ENCODE measurements around the gene HLTF.
A peak's percentile ranks its signal among the peaks of the same experiment; 100 is the strongest.

Gene HLTF

DNA sequence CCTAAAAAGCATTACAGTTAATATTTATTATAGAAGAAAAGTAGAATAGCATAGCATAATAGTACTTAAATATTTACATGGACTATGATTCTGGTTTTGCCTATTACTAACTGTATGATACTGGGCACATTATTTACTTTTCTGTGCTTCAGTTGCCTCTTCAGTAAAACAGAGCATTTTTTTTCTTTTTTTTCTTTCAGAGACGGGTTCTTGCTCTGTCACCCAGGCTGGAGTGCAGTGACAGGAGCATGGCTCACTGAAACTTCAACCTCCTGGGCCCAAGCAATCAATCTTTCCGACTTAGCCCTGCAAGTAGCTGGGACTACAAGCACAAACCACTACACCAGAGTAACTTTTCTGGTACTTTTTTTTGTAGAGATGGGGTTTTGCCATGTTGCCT is 48.0 kb downstream of the HLTF start:
- Histone ChIP-seq H3K36me3 (ENCODE audit: insufficient read depth, low read depth, low read length) (peaks cover 86% of the 10 kb centered on the region), H3K4me3 (ENCODE audit: low read length) (no peak overlapping the region), H3K27me3 (ENCODE audit: insufficient read depth, low read length) (no peaks in the 10 kb centered on the region), H3K9ac (ENCODE audit: low read depth, low read length) (no peak overlapping the region), H3K27ac (ENCODE audit: low read length) (no peak overlapping the region), H3K4me1 (ENCODE audit: insufficient read depth, low read length) (no peaks in the 10 kb centered on the region), H3K9me3 (ENCODE audit: insufficient read depth, low read depth, low read length) (no peaks in the 10 kb centered on the region)

DNA sequence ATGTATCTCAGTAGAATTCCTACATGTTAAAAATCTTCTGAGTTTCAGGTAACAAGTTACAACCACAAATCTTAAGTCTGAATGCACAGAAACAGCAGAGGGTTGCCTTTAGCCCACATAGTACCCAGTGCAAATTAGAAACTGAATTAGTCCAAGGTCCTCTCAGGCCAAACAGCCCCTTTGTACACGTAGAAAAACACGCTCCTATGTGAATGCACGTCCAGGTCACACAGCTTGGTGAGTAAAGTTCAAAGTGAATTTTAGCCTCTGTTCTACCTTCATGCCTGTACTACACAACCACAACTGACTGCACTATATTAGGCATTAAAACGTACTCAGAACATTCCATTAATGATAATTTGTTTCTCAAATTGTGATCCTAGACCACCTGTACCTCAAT is 48.6 kb downstream of the HLTF start:
- Histone ChIP-seq H3K27ac (ENCODE audit: low read length) (no peak overlapping the region), H3K27me3 (ENCODE audit: insufficient read depth, low read length) (no peaks in the 10 kb centered on the region), H3K4me3 (ENCODE audit: low read length) (no peak overlapping the region), H3K9ac (ENCODE audit: low read depth, low read length) (no peak overlapping the region), H3K9me3 (ENCODE audit: insufficient read depth, low read depth, low read length) (no peaks in the 10 kb centered on the region), H3K4me1 (ENCODE audit: insufficient read depth, low read length) (no peaks in the 10 kb centered on the region), H3K36me3 (ENCODE audit: insufficient read depth, low read depth, low read length) (peaks cover 86% of the 10 kb centered on the region)

DNA sequence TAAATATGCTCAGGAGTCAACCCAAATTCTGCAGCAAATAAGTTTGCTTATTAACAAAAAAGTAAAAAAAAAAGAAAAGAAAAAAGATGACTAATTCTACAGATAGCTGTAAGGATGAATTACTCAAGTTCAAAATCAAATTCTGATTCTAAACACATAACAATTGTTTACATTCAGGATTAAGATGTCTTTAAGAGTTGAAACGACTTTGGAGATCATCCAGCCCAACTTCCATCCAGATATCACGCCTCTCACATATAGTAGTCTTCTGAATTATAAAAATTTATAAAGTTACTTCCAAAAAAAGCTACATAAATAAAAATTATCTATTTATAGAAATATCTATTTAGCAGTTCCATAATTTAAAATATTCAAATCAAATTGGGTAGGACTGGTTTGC is 55.2 kb downstream of the HLTF start:
- H3K27ac ChIP-seq (ENCODE audit: low read length): no peak overlapping the region
- H3K4me1 ChIP-seq (ENCODE audit: insufficient read depth, low read length): no peaks in the 10 kb centered on the region
- H3K36me3 ChIP-seq (ENCODE audit: insufficient read depth, low read depth, low read length): peaks cover 79% of the 10 kb centered on the region
- no peaks in the 10 kb centered on the region for H3K9me3 ChIP-seq (ENCODE audit: insufficient read depth, low read depth, low read length)
- no peak overlapping the region for H3K9ac ChIP-seq (ENCODE audit: low read depth, low read length)
- no peak overlapping the region for H3K4me3 ChIP-seq (ENCODE audit: low read length)
- no peaks in the 10 kb centered on the region for H3K27me3 ChIP-seq (ENCODE audit: insufficient read depth, low read length)

- Histone ChIP-seq H3K9me3 (ENCODE audit: insufficient read depth, low read depth, low read length) (peaks cover 21% of the 10 kb centered on the region), H3K4me3 (ENCODE audit: low read length) (no peak overlapping the region), H3K27me3 (ENCODE audit: insufficient read depth, low read length) (no peaks in the 10 kb centered on the region), H3K4me1 (ENCODE audit: insufficient read depth, low read length) (peaks cover 4% of the 10 kb centered on the region; the same call in 1 of the 2 replicates), H3K9ac (ENCODE audit: low read depth, low read length) (no peak overlapping the region), H3K27ac (ENCODE audit: low read length) (no peak overlapping the region), H3K36me3 (ENCODE audit: insufficient read depth, low read depth, low read length) (peaks cover 75% of the 10 kb centered on the region)
Measured at GRCh38 chr3:149026718-149027117, 59.6 kb downstream of the HLTF start.

DNA sequence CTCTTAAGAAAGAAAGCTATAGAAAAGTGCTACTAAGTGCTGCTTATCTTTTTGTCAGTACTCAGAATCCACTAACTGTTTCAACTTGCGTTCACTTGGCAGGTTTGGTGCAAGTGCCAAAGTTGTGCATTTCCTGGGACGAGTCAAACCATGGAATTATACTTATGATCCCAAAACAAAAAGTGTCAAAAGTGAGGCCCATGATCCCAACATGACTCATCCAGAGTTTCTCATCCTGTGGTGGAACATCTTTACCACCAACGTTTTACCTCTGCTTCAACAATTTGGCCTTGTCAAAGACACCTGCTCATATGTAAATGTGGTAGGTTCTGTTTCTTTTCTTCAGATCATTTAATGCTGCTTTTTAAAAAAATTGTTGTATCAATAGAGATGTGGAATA is 62.4 kb downstream of the HLTF start:
- Histone ChIP-seq H3K9ac (ENCODE audit: low read depth, low read length) (no peak overlapping the region), H3K36me3 (ENCODE audit: insufficient read depth, low read depth, low read length) (peaks cover 52% of the 10 kb centered on the region), H3K27me3 (ENCODE audit: insufficient read depth, low read length) (no peaks in the 10 kb centered on the region), H3K4me3 (ENCODE audit: low read length) (no peak overlapping the region), H3K27ac (ENCODE audit: low read length) (no peak overlapping the region), H3K4me1 (ENCODE audit: insufficient read depth, low read length) (peaks cover 27% of the 10 kb centered on the region), H3K9me3 (ENCODE audit: insufficient read depth, low read depth, low read length) (peaks cover 21% of the 10 kb centered on the region)

DNA sequence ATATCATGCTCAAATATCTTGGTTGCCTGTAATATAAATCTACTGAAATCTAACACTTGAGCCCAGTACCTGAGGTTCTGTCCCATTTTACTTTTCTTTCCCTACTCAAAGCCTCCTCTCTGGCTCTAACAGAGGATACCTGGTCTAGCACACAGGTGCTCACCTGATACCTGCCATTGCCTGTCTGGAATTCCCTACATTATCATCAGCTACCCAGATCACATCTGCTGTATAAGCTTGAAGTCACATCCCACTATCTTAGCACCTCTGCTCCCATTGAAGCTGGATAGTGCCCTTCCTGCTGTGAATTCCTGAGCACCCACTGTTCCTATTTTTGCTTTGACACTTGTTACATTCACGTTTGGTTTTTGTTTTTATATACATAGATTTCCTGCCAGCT is 64.5 kb downstream of the HLTF start:
- no peaks in the 10 kb centered on the region for H3K27me3 ChIP-seq (ENCODE audit: insufficient read depth, low read length)
- no peak overlapping the region for H3K4me3 ChIP-seq (ENCODE audit: low read length)
- peaks cover 34% of the 10 kb centered on the region for H3K36me3 ChIP-seq (ENCODE audit: insufficient read depth, low read depth, low read length)
- peaks cover 27% of the 10 kb centered on the region for H3K4me1 ChIP-seq (ENCODE audit: insufficient read depth, low read length)
- no peak overlapping the region for H3K27ac ChIP-seq (ENCODE audit: low read length)
- H3K9ac ChIP-seq (ENCODE audit: low read depth, low read length): no peak overlapping the region; the same call in 1 of the 2 replicates
- peaks cover 21% of the 10 kb centered on the region for H3K9me3 ChIP-seq (ENCODE audit: insufficient read depth, low read depth, low read length)

DNA sequence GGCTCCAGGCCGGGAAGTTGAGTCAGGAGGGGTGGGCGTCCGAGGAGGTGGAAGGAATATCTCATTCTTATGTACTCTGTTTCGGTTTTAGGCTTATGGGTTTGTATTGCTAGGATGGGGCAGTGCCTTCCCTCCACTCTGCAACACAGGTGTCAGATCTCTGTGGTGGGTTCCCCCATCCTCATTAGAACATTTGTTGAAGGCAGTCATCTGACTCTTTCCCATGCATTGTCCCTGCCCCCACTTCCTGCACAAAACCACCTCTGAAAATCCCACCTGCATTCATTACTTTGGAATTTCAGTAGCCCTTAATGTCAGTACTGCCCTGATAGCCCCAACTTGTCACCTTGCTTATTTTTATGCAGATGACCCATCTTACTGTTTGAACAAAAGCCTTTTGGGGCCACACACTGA is 65.5 kb downstream of the HLTF start:
- Histone ChIP-seq H3K4me1 (ENCODE audit: insufficient read depth, low read length) (peaks cover 27% of the 10 kb centered on the region), H3K9ac (ENCODE audit: low read depth, low read length) (no peak overlapping the region), H3K9me3 (ENCODE audit: insufficient read depth, low read depth, low read length) (peaks cover 21% of the 10 kb centered on the region), H3K27ac (ENCODE audit: low read length) (peak overlapping the region; percentile 38), H3K4me3 (ENCODE audit: low read length) (peak overlapping the region; percentile 36; the same call in 1 of the 2 replicates), H3K27me3 (ENCODE audit: insufficient read depth, low read length) (no peaks in the 10 kb centered on the region), H3K36me3 (ENCODE audit: insufficient read depth, low read depth, low read length) (peaks cover 29% of the 10 kb centered on the region)

- peaks cover 16% of the 10 kb centered on the region for H3K9me3 ChIP-seq (ENCODE audit: insufficient read depth, low read depth, low read length)
- peaks cover 27% of the 10 kb centered on the region for H3K4me1 ChIP-seq (ENCODE audit: insufficient read depth, low read length)
- H3K4me3 ChIP-seq (ENCODE audit: low read length): peak overlapping the region; percentile 36; the same call in 1 of the 2 replicates
- no peaks in the 10 kb centered on the region for H3K27me3 ChIP-seq (ENCODE audit: insufficient read depth, low read length)
- peak overlapping the region; percentile 38 for H3K27ac ChIP-seq (ENCODE audit: low read length)
- H3K9ac ChIP-seq (ENCODE audit: low read depth, low read length): no peak overlapping the region; the same call in 1 of the 2 replicates
- H3K36me3 ChIP-seq (ENCODE audit: insufficient read depth, low read depth, low read length): peaks cover 24% of the 10 kb centered on the region
Measured at GRCh38 chr3:149020196-149020838, 66.0 kb downstream of the HLTF start.

DNA sequence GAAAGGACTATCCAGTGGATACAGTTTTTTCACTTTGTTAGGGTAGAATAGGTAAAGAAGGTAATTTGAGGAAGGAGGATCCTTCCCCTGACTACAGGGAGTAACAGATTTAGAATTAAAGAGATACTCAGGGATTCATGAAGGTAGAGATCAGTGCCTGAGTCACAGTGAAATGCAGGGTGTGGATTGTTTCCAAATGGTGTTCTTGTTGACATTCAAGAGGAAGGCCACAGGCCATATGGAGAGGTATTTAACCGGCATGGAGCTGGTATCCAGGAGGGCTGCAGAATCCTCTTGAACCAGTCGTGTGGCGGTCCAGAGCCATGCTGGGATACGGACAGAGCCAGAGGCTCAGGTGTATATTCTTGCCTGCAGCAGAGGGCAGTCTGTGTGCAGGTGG is 66.8 kb downstream of the HLTF start:
- Histone ChIP-seq H3K9me3 (ENCODE audit: insufficient read depth, low read depth, low read length) (peaks cover 9% of the 10 kb centered on the region), H3K9ac (ENCODE audit: low read depth, low read length) (no peak overlapping the region; the same call in 1 of the 2 replicates), H3K4me3 (ENCODE audit: low read length) (no peak overlapping the region), H3K4me1 (ENCODE audit: insufficient read depth, low read length) (peaks cover 27% of the 10 kb centered on the region), H3K27me3 (ENCODE audit: insufficient read depth, low read length) (no peaks in the 10 kb centered on the region), H3K36me3 (ENCODE audit: insufficient read depth, low read depth, low read length) (peaks cover 17% of the 10 kb centered on the region), H3K27ac (ENCODE audit: low read length) (no peak overlapping the region)

DNA sequence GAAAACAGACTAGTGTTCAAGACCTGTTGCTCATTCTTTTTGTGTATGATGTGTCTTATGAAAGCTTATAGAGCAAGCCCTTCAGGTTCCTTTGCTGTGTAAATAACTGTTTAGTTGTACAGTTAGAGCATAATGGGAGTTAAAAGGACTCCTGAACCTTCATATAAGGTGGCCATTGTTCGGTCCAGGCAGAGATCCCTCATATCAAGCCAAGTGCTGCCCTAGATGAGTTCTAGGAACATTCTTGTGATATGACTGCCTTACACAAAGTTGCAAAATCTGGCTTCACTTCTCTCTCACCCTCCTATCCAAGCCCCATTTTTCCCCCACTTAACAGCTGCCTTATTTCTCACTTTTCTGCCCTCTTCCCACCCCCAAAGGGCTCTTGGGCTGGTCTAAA is 68.1 kb downstream of the HLTF start:
- H3K36me3 ChIP-seq (ENCODE audit: insufficient read depth, low read depth, low read length): peaks cover 3% of the 10 kb centered on the region; the same call in 1 of the 2 replicates
- no peaks in the 10 kb centered on the region for H3K9me3 ChIP-seq (ENCODE audit: insufficient read depth, low read depth, low read length)
- no peak overlapping the region for H3K9ac ChIP-seq (ENCODE audit: low read depth, low read length)
- no peaks in the 10 kb centered on the region for H3K27me3 ChIP-seq (ENCODE audit: insufficient read depth, low read length)
- H3K4me3 ChIP-seq (ENCODE audit: low read length): no peak overlapping the region
- peak overlapping the region; percentile 67 for H3K27ac ChIP-seq (ENCODE audit: low read length)
- peaks cover 27% of the 10 kb centered on the region for H3K4me1 ChIP-seq (ENCODE audit: insufficient read depth, low read length)

DNA sequence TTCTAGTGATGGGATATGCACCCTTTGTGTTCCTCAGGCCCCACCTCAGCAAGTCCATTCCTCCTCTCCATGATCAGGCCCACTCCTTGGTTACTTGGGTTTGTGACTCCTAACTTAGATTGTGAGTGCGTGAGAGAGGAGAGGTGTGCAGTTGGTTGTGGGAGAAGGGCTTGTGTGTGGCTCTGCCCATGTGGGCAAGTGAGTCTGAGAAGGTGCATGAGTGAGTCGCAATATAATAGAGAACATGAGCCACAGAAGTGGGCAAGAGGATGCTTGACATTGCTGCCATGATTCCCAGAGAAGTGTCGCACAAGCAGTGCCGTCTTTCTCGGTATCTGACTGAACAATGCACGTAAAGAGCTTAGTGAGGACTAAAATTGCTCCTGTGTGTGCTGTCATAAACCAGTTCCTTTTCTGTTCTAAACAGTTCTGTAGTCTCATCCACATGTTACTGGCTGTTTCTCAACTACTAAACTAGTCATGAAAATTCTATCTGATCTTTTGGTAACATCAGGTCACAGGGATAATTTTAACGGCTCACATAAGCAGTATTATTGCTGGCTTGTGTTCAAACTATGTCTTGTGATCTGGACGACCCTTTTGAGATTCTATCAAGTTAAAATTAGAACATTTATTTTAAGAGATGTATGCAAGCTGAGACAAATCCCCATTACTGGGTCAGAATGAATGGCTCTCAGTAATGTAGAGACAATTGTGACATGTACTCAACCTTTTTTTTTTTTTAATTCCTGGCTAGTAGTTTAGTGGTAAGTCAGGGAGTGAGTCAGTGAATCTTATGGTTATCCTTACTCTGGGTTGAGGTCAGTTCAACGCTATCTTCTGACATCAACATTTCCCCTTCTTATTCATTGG is 69.4 kb downstream of the HLTF start:
- Histone ChIP-seq H3K9ac (ENCODE audit: low read depth, low read length) (no peak overlapping the region), H3K27ac (ENCODE audit: low read length) (no peak overlapping the region), H3K4me3 (ENCODE audit: low read length) (no peak overlapping the region), H3K36me3 (ENCODE audit: insufficient read depth, low read depth, low read length) (no peaks in the 10 kb centered on the region), H3K27me3 (ENCODE audit: insufficient read depth, low read length) (no peaks in the 10 kb centered on the region), H3K4me1 (ENCODE audit: insufficient read depth, low read length) (peaks cover 24% of the 10 kb centered on the region), H3K9me3 (ENCODE audit: insufficient read depth, low read depth, low read length) (no peaks in the 10 kb centered on the region)

DNA sequence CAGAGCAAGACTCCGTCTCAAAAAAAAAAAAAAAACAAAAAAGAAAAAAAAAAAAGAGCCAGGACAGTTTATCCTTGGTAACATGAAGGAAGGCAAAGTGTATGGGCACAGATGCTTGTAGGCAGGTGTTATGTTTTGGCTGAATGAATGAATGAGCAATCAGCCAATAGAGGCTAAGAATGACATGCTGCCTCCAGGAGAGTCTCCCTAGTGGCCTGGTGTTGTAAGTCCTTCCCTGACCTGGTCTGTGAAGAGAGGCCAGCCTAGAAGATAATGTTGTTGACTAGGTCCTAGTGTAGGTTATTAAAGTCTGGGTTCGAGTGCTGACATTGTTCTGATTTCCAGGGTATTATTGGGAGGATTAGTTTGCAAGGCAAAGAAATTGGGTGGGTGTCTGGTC is 70.1 kb downstream of the HLTF start:
- no peak overlapping the region for H3K4me3 ChIP-seq (ENCODE audit: low read length)
- H3K36me3 ChIP-seq (ENCODE audit: insufficient read depth, low read depth, low read length): no peaks in the 10 kb centered on the region
- H3K27ac ChIP-seq (ENCODE audit: low read length): no peak overlapping the region
- H3K9me3 ChIP-seq (ENCODE audit: insufficient read depth, low read depth, low read length): no peaks in the 10 kb centered on the region
- peaks cover 19% of the 10 kb centered on the region for H3K4me1 ChIP-seq (ENCODE audit: insufficient read depth, low read length)
- H3K9ac ChIP-seq (ENCODE audit: low read depth, low read length): no peak overlapping the region
- no peaks in the 10 kb centered on the region for H3K27me3 ChIP-seq (ENCODE audit: insufficient read depth, low read length)

Data from iPS-20b (cell line).